CD4-positive, alpha-beta memory T cell (primary cell): ENCODE measurements around the gene PER2. TPM values are rescaled to one million over a fixed set of nuclear protein-coding genes. Genes with fewer than 3 reads are reported as not detected.

ENCODE experiments used
- CTCF ChIA-PET: fragments of 350-600 bp; sonication (Branson Sonifier 250); formaldehyde crosslinking; loops from one replicate; lab custom pipeline; 2021; ENCODE audit warnings: inconsistent platforms; ENCODE audit not compliant: partially characterized antibody; lab: Charles Lee
- POLR2A ChIA-PET: fragments of 350-600 bp; sonication (Branson Sonifier 250); formaldehyde crosslinking; loops from one replicate; lab custom pipeline; 2021; ENCODE audit not compliant: partially characterized antibody; lab: Charles Lee
- DNase-seq, 5 donors: peaks; one replicate each; pipeline versions ENCODE4 v3.0.0 to v3.0.0-alpha.2; 2020 to 2022; ENCODE audit warnings: mixed read lengths in 1 of 5
- H3K27ac ChIP-seq: one replicate; pipeline ENCODE4 v1.7.0; 2013; ENCODE audit warnings: low read depth, low read length
- H3K27me3 ChIP-seq: 2 replicates; pipeline ENCODE4 v1.7.0; 2013; ENCODE audit warnings: mild to moderate bottlenecking, low read length, moderate library complexity; ENCODE audit not compliant: insufficient read depth
- H3K36me3 ChIP-seq: 2 replicates; pipeline ENCODE4 v1.7.0; 2013; ENCODE audit warnings: mild to moderate bottlenecking, low read length, moderate library complexity; ENCODE audit not compliant: insufficient read depth
- H3K4me1 ChIP-seq: 2 replicates; pipeline ENCODE4 v1.7.0; 2013; ENCODE audit warnings: mild to moderate bottlenecking, low read length, moderate library complexity; ENCODE audit not compliant: insufficient read depth
- H3K4me3 ChIP-seq, 2 donors: one replicate each; pipeline ENCODE4 v1.7.0; 2013; ENCODE audit warnings: low read length in 2 of 2, mild to moderate bottlenecking in 1 of 2
- H3K9me3 ChIP-seq, 2 donors: one replicate each; pipeline ENCODE4 v1.7.0; 2013; ENCODE audit warnings: low read length in 2 of 2, control low read depth in 1 of 2; ENCODE audit not compliant: control insufficient read depth in 1 of 2
- H3K27ac Mint-ChIP-seq, 7 donors: one replicate each; pipeline ENCODE4 v1.8.0; 2020 to 2021; ENCODE audit warnings: mixed read lengths in 7 of 7, mild to moderate bottlenecking in 6 of 7, inconsistent platforms in 3 of 7, moderate library complexity in 3 of 7
- H3K27me3 Mint-ChIP-seq, 2 donors: one replicate each; pipeline ENCODE4 v1.8.0; 2020 to 2021; ENCODE audit warnings: mixed read lengths in 2 of 2
- H3K36me3 Mint-ChIP-seq, 2 donors: one replicate each; pipeline ENCODE4 v1.8.0; 2020 to 2021; ENCODE audit warnings: mixed read lengths in 2 of 2, inconsistent platforms in 1 of 2, mild to moderate bottlenecking in 1 of 2
- H3K4me1 Mint-ChIP-seq, 4 donors: one replicate each; pipeline ENCODE4 v1.8.0; 2020 to 2021; ENCODE audit warnings: mixed read lengths in 4 of 4, mild to moderate bottlenecking in 1 of 4
- H3K4me3 Mint-ChIP-seq, 8 donors: one replicate each; pipeline ENCODE4 v1.8.0; 2020 to 2021; ENCODE audit warnings: mixed read lengths in 8 of 8, mild to moderate bottlenecking in 7 of 8, moderate library complexity in 6 of 8, inconsistent platforms in 3 of 8
- H3K9me3 Mint-ChIP-seq, 8 donors: one replicate each; pipeline ENCODE4 v1.8.0; 2020 to 2021; ENCODE audit warnings: mixed read lengths in 8 of 8, mild to moderate bottlenecking in 5 of 8, inconsistent platforms in 3 of 8, moderate library complexity in 1 of 8
- intact Hi-C: fragments of 100-400 bp; cut with micrococcal nuclease; formaldehyde crosslinking; loops from one replicate; pipeline ENCODE4 v1.15.1; 2023
- polyA plus RNA-seq, 2 donors: library from polyadenylated mRNA; unstranded; fragments of 300-500 nt; fragmentation: Illumina TruSeq; gene quantifications; one replicate each; pipeline ENCODE4 v1.2.3, GENCODE V29; 2021
- total RNA-seq, 2 experiments: library from RNA; stranded (reverse); gene quantifications; one replicate each; pipeline ENCODE4 v1.2.3, GENCODE V29; 2021

PER2 gene
- total and polyA plus RNA-seq, 4 experiments from 2014 or later, result 0.42 to 13.4 (median 8.4) TPM

DNA sequence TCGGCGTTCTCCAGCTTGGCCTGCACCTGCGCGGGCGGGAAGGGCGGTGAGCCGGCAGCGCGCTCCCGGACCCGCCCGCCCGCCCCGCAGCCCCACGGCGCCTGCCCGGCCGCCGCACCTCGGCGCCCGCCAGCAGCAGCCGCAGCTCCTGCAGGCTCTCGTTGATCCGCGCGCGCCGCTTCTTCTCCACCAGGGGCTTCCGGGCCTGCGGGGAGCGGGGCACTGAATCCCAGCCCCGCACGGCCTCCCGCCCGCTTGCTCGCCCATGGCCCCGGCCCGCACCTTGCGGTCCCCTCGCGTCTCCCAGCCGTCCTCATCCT lies 48.9 kb downstream of the PER2 start:
- H3K36me3 Mint-ChIP-seq, result peaks cover 0 to 3% of the 10 kb centered on the region in 2 donors
- DNase-seq, result peak in 1 of 5 donors; percentile 53
- intact Hi-C loops, result no loop called here
- Histone ChIP-seq H3K27ac (no peak overlapping the region), H3K36me3 (no peaks in the 10 kb centered on the region), H3K9me3 (no peaks in the 10 kb centered on the region), H3K4me3 (peak overlapping the region in 1 of 2 donors; percentile 52), H3K4me1 (peaks cover 12% of the 10 kb centered on the region), H3K27me3 (peaks cover 8% of the 10 kb centered on the region)
- no peak overlapping the region for H3K27ac Mint-ChIP-seq
- H3K4me1 Mint-ChIP-seq, result peaks cover 2 to 33% (median 6%) of the 10 kb centered on the region in 4 donors
- POLR2A ChIA-PET, result interaction anchor here (0.6 to 2.1 kb wide), 4 partner anchors 8 to 543 kb away, joined by 3 to 15 read pairs (median 4); partner anchors contain the start of gene ILKAP
- no peaks in the 10 kb centered on the region for H3K9me3 Mint-ChIP-seq
- CTCF ChIA-PET, result interaction anchor here (2.1 kb wide), 1 partner anchor 24 kb away, joined by 7 read pairs; no protein-coding TSS in a partner anchor
- H3K4me3 Mint-ChIP-seq, result peak overlapping the region in 3 of 8 donors; percentile 32 to 71 (median 42)
- H3K27me3 Mint-ChIP-seq, result peaks cover 15 to 17% of the 10 kb centered on the region in 2 donors

DNA sequence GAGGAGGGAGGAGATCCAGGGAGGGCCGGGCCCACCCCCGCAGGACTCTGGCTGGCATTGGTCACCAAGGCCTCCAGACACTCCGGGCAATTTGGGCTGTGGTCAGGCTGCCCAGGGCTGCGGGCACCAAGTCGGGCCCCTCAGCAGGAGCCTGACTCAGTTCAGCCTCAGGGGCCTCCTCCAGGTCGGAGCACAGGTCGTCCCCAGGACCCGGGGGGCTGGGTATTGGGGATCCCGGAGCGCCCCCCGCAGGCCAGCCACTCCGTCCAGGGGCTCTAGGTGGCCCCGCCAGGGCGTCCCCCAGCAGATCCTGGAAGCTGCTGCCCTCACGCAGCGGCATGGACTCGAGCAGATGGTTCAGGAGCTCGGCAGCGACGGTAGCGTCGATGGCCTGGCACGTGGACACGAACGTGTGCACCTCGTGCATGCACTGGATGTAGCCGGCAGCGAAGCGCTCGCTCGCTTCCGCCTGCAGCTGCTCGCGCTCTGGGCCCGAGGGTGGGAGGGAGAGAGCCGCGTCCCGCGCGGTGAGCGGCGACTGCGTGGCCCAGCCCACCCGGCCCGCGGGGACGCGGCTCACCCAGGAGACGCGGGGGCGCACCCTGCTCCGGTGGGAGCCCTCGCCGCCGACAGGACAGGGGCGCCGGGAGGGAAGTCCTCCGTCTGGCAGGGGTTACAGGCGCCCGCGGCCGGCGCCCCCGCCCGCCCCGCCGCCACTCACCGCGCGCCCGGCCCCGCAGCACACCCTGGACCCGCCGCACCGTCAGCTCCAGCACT lies 49.5 kb downstream of the PER2 start:
- Mint-ChIP-seq H3K9me3 (no peaks in the 10 kb centered on the region), H3K27ac (peak overlapping the region in 2 of 7 donors; percentile 54 to 70), H3K36me3 (no peaks in the 10 kb centered on the region), H3K27me3 (peaks cover 15 to 17% of the 10 kb centered on the region in 2 donors), H3K4me1 (peaks cover 2 to 35% (median 7%) of the 10 kb centered on the region in 4 donors), H3K4me3 (peak overlapping the region in 6 of 8 donors; percentile 26 to 67 (median 52))
- POLR2A ChIA-PET, result interaction anchor here (0.6 to 2.1 kb wide), 4 partner anchors 8 to 542 kb away, joined by 3 to 15 read pairs (median 4); partner anchors contain the start of gene ILKAP
- Histone ChIP-seq H3K4me1 (peaks cover 12% of the 10 kb centered on the region), H3K4me3 (peak overlapping the region in 1 of 2 donors; percentile 28), H3K36me3 (no peaks in the 10 kb centered on the region), H3K27me3 (peaks cover 8% of the 10 kb centered on the region), H3K27ac (no peak overlapping the region), H3K9me3 (no peaks in the 10 kb centered on the region)
- DNase-seq, result peak; percentile 29 to 56 (median 41)
- intact Hi-C loops, result no loop called here
- CTCF ChIA-PET, result interaction anchor here (2.1 kb wide), 1 partner anchor 24 kb away, joined by 7 read pairs; no protein-coding TSS in a partner anchor

- Histone ChIP-seq H3K27ac (no peak overlapping the region), H3K4me3 (no peak overlapping the region), H3K9me3 (no peaks in the 10 kb centered on the region), H3K4me1 (peaks cover 12% of the 10 kb centered on the region), H3K27me3 (peaks cover 8% of the 10 kb centered on the region), H3K36me3 (no peaks in the 10 kb centered on the region)
- Mint-ChIP-seq H3K27me3 (peaks cover 15 to 22% of the 10 kb centered on the region in 2 donors), H3K9me3 (no peaks in the 10 kb centered on the region), H3K36me3 (no peaks in the 10 kb centered on the region), H3K4me3 (peak overlapping the region; percentile 41 to 75 (median 62)), H3K4me1 (peaks cover 5 to 41% (median 11%) of the 10 kb centered on the region in 4 donors), H3K27ac (peak overlapping the region in 2 of 7 donors; percentile 54 to 70)
- CTCF ChIA-PET, result interaction anchor here (2.1 kb wide), 1 partner anchor 25 kb away, joined by 7 read pairs; no protein-coding TSS in a partner anchor
- POLR2A ChIA-PET, result interaction anchor here (1.5 to 2.1 kb wide), 2 partner anchors 35 to 37 kb away, joined by 3 to 15 read pairs; partner anchors contain the start of gene ILKAP
- intact Hi-C loops, result no loop called here
- no peak for DNase-seq
Measured at GRCh38 chr2:238238311-238238765, 50.1 kb downstream of the PER2 start.

DNA sequence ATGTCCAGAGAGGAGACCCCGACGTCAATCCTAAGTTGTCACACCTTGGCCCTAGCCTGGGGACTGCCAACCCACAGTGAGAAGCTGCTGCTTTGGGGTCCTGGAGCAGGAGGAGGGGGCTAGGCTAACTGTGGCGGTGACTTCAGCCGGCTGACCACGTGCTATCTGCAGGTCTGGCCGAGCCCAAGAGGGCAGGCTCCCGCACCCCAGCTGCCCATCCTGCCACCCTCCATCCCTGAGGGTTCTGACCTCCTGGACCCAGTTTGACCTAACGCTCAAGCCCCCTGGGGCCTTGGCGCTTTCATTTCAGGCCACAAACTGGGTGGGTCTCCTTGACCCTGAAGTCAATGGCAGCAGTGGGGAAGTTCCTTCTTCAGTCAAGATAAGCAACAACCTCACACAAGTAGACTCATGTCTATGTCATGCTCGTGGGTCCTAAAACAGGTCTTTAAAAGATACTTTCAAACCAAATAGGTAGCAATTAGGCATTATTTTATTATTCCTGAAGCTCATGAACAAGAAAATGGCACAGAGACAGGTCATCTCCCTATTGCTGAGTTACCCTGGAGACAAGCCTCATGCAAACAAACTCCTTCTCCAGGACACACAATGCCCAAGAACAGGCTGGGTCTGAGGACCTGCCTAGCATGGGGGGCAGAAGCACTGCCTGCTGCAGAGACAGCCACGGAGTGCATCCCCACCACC lies 50.8 kb downstream of the PER2 start:
- peaks cover 15 to 22% of the 10 kb centered on the region in 2 donors for H3K27me3 Mint-ChIP-seq
- CTCF ChIA-PET, result interaction anchor here (2.1 kb wide), 1 partner anchor 26 kb away, joined by 7 read pairs; no protein-coding TSS in a partner anchor
- POLR2A ChIA-PET, result interaction anchor here (1.5 kb wide), 1 partner anchor 36 kb away, joined by 3 read pairs; no protein-coding TSS in a partner anchor

DNA sequence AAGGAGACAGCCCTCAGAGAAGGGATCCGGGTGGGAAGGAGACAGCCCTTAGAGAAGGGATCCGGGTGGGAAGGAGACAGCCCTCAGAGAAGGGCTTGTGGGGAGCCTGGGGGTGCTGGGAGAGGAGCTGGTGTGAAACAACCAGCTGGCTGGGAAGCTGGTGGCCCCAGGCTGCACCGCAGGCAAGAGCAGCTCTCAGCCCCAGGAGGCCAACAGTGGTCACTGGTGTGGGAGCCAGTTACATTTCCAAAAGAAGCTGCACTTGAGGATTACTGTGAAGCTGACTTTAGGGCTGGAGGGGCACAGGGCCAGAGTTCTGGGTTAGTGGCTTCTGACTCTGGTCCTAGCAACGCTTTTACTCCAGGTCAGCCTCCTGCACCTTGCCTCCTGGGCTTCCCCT lies 51.8 kb downstream of the PER2 start:
- peaks cover 16% of the 10 kb centered on the region for H3K4me1 ChIP-seq
- peaks cover 6 to 46% (median 11%) of the 10 kb centered on the region in 4 donors for H3K4me1 Mint-ChIP-seq
- DNase-seq, result no peak
- POLR2A ChIA-PET, result no interaction called here
- H3K4me3 Mint-ChIP-seq, result peak overlapping the region in 2 of 8 donors; percentile 26 to 35
- H3K36me3 ChIP-seq, result no peaks in the 10 kb centered on the region
- intact Hi-C loops, result no loop called here
- H3K27me3 Mint-ChIP-seq, result peaks cover 18 to 24% of the 10 kb centered on the region in 2 donors
- CTCF ChIA-PET, result no interaction called here
- H3K27ac Mint-ChIP-seq, result no peak overlapping the region
- no peak overlapping the region for H3K27ac ChIP-seq
- H3K36me3 Mint-ChIP-seq, result no peaks in the 10 kb centered on the region
- H3K27me3 ChIP-seq, result peaks cover 8% of the 10 kb centered on the region
- no peaks in the 10 kb centered on the region for H3K9me3 ChIP-seq
- H3K4me3 ChIP-seq, result no peak overlapping the region
- H3K9me3 Mint-ChIP-seq, result peaks cover 0 to 1% (median 0%) of the 10 kb centered on the region in 8 donors

More for the DNA sequence above, 50.8 kb downstream of the PER2 start:
- Mint-ChIP-seq H3K9me3 (no peaks in the 10 kb centered on the region), H3K4me3 (peak overlapping the region in 5 of 8 donors; percentile 41 to 69 (median 62)), H3K27ac (peak overlapping the region in 2 of 7 donors; percentile 23 to 54), H3K4me1 (peaks cover 5 to 43% (median 11%) of the 10 kb centered on the region in 4 donors), H3K36me3 (no peaks in the 10 kb centered on the region)
- intact Hi-C loops, result no loop called here
- Histone ChIP-seq H3K4me1 (peaks cover 12% of the 10 kb centered on the region), H3K27ac (no peak overlapping the region), H3K4me3 (no peak overlapping the region), H3K9me3 (no peaks in the 10 kb centered on the region), H3K36me3 (no peaks in the 10 kb centered on the region), H3K27me3 (peaks cover 8% of the 10 kb centered on the region)
- DNase-seq, result no peak

- H3K4me3 Mint-ChIP-seq, result peak overlapping the region in 4 of 8 donors; percentile 3 to 44 (median 26)
- H3K27ac ChIP-seq, result no peak overlapping the region
- H3K4me1 ChIP-seq, result peaks cover 23% of the 10 kb centered on the region
- peaks cover 18 to 26% of the 10 kb centered on the region in 2 donors for H3K27me3 Mint-ChIP-seq
- peaks cover 8% of the 10 kb centered on the region for H3K27me3 ChIP-seq
- DNase-seq, result no peak
- H3K4me3 ChIP-seq, result no peak overlapping the region
- ChIA-PET CTCF (no interaction called here), POLR2A (no interaction called here)
- H3K9me3 ChIP-seq, result no peaks in the 10 kb centered on the region
- H3K36me3 ChIP-seq, result no peaks in the 10 kb centered on the region
- peaks cover 0 to 1% (median 0%) of the 10 kb centered on the region in 8 donors for H3K9me3 Mint-ChIP-seq
- intact Hi-C loops, result no loop called here
- H3K36me3 Mint-ChIP-seq, result no peaks in the 10 kb centered on the region
- H3K27ac Mint-ChIP-seq, result peak overlapping the region in 1 of 7 donors; percentile 46
- H3K4me1 Mint-ChIP-seq, result peaks cover 8 to 48% (median 14%) of the 10 kb centered on the region in 4 donors
Measured at GRCh38 chr2:238235856-238236255, 52.6 kb downstream of the PER2 start.
